GM18498 (cell line): ENCODE data around the gene AGTRAP.

Experiments used
- ATAC-seq: cut with Tn5 transposase; IDR thresholded peaks from one replicate; pipeline ENCODE4 v1.9.1; 2021; ENCODE audit warnings: mild to moderate bottlenecking, moderate library complexity; ENCODE audit not compliant: unreplicated experiment

Gene AGTRAP

GRCh38 chr1:11731691-11732283, 4.1 kb upstream of the AGTRAP start:
- ATAC-seq = no peak

DNA sequence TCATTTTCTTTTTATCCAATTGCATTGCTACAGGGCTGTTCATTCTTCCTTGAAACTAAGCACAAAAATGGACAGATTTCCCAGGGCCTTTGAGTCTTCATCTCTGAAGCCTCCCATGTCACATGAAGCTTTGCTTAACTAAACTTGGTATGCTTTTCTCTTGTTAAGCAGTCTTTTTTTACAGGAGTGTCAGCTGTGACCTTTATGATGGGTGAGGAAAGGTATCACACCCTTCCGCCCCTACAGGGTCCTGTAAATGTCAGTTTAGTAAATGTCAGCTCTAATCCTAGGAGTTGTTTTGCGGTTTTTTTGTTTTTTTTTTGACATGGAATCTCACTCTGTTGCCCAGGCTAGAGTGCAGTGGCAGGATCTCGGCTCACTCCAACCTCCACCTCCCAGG, 2.6 kb upstream of the AGTRAP start:
- ATAC-seq = no peak

DNA sequence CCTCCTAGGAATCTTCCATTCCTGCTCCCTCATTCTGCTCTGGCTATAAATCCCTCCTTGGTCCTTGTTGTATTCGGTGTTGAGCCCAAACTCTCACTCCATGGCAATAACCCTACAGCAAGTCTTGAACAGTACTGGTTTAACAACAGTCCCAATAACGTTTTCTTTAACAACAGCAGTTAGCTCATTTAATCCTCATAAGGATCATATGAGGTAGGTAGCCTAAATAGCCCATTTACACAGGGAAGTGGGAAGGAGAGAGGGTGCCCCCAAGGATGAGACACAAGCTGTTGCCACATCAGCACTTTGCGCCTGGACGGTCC, 444 bp upstream of the AGTRAP start:
- ATAC-seq = no peak

- peak; percentile 36 for ATAC-seq
Observed at GRCh38 chr1:11736746-11737639, 1.1 kb downstream of the AGTRAP start.

DNA sequence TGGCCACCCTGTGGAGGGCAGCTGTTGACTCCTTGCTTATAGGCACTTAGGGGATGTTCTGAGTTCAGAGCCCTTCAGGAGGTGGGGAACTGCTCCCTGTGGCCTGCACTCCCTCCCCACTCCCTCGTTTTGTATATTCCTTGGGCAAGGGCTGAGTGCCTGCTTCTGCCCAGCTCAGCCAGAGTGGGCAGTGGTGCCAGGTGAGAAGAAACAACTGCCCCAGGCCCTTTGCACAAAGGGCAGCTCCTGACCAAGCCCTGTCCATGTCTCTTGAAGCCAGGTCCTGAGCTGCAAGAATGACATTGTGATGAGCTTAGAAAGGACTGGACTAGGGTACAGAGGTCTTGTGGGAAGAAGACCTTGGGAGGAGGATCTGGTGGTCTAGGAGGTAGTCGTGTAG, 2.2 kb downstream of the AGTRAP start:
- ATAC-seq = no peak

DNA sequence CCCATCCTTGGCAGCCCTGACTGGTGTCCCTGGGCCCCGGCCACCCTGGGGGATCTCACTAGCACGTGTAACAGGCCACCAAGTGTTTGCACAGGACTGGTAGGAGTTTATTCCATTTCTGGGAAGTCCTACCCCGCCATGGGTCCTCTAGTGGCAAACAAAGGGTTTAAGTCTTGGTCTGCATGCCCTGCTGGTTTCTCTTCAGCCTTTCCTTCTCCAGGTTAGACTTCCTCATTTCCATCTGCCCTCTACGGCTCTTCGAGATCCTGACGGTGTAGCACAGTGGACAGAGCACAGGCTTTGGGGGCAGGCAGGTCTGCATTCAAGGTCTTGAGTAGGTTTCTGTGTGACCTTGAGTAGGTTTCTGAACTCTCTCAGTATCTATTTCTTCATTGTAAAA, 2.8 kb downstream of the AGTRAP start:
- no peak for ATAC-seq

DNA sequence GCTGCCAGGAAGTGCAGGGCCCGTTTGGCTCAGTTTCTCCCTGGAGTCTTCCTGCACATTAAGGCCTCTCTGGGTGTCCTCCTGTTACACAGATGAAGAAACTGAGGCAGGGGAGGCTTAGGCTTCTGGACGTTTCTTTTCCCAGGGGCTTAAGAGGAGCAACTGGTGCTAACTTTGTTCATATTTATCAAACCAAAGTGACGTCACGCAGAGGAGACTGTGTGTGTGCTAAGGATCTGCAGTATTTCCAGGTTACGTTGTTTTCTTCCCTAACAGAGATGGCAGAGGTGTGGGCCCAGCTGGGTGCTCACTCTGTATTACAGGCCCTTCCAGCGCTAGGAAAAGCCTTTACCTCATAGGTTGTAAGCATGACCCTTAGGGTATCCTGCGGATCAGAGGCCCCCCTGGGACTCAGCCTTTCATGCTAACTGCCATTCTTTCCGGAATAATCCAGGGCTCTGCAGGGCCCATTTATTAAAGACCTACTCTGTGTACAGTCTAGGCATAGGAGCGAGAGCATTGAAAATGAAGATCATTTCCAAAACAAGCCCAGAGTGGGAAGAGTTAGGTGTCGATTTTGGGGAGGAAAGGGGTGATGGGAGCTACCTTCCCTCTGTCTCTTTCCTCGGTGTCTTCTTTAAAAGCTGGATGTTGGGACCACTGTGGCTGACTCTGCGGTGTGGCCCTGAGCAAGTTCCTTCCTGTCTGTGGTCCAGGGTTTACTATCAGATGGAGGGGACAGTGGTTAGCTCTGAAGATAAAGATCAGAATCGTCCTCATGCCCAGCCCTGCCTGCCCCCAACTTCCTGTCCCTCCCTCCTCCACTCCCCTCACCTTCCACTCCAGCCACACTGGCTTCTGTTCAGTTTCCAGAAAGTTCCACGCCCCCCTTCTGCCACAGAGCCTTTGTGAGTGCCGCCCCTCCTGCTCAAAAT, 4.6 kb downstream of the AGTRAP start:
- no peak for ATAC-seq

DNA sequence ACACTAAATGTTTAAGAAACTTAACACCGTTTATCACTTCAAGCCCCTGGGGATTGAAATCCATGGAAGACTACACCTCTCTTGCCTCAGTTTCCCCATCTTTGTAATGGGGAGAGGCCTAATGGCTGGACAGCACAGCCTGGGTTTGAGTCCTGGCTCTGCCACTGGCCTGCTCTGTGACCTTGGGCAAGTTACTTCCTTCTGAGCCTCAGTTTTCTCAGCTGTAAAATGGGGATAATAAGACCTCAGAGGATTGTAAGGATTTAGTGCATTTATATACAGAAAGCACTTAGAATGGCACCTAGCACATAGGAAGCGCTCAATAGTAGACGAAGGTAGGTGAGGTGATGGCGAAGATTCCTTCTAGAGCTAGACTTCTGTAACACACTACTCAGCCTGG, 5.5 kb downstream of the AGTRAP start:
- ATAC-seq = no peak

DNA sequence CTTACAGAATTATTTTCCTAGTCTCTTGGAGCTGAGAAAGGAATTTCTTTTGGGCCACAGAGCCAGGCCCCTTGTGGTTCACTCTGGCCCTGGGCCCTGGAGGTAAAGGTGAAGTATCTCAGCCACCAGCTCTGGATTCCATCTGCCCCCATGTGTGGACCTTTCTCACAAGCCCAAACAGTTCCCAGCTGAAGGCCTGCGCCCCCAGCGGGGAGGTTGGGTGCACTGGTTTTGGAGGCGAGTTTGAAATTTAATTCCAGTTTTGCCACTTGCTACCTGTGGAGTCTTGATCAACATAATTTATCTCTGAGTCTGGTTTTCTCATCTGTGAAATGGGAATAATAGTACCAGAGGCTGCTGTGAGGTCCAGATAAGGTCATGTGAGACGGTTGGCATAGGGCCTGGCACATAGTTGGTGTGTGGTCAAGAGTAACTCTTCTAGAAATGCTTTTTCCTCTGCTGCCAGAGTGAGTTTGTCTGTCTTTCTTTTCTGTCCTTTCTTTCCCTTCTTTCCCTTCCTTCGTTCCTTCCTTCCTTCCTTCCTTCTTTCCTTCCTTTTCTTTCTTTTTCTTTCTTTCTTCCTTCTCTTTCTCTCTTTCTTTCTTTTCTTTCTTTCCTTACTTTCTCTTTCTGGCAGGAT, 6.1 kb downstream of the AGTRAP start:
- no peak for ATAC-seq

GRCh38 chr1:11744287-11744686, 8.4 kb downstream of the AGTRAP start:
- ATAC-seq = no peak

- ATAC-seq = no peak
Observed at GRCh38 chr1:11746092-11746491, 10.2 kb downstream of the AGTRAP start.

GRCh38 chr1:11746795-11747487, 11.0 kb downstream of the AGTRAP start:
- ATAC-seq = no peak

GRCh38 chr1:11748294-11749202, 12.6 kb downstream of the AGTRAP start:
- ATAC-seq = no peak

DNA sequence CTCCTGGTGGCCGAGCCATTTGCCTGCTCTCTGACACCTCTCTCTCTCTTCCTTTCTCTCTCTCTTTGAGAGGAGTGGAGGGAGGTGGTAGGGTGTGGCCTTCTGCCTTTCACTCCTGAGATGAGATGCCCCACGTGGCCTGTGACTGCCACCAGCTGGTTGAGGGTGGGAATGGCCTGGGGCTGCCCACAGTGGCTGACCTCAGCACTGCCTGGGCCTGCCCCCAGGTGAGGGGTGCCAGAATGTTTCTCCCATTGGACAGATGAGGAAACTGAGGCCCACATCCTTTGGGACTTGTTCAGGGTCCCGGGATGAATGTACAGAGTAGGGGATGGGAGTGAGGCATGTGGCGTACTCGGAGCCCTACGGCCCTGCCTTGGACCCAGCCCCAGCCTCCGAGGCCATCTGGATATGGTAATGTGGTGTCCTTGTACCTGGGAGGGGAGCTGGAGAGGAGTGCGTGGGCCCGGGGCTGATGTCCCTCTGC, 13.3 kb downstream of the AGTRAP start:
- ATAC-seq = no peak

GRCh38 chr1:11749996-11750395, 14.1 kb downstream of the AGTRAP start:
- no peak for ATAC-seq

GRCh38 chr1:11751087-11751486, 15.2 kb downstream of the AGTRAP start:
- no peak for ATAC-seq

DNA sequence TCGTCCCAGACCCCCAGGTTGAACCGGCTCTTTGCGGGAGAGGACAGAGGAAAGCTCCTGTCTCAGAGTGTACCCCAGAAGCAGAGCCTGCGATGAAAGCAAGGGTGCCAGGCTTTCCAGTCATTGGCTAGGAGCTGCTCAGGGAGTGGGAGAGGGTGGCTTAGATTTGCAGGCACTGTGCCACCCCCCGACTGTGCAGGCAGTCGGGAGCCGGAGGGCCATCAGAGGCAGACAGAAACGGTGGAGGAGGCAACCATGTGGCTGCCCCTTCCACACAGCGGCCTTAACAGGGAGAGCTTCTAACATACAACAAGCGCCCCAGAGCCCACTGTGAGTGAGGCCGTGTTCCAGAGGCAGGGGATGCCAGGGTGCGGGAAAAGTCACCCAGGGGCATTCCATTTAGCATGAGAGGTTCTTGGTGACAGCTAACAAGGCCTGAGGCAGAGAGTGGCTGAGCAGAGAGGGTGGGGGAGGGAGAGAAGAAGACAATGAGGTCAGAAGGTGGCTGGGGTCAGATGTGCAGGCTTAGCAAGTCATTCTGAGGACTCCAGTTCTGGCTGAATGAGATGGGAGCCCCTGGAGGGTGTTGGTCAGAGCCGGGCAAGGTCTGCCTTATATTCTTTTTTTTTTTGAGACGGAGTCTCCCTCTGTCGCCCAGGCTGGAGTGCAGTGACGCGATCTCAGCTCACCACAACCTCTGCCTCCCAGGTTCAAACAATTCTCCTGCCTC, 16.6 kb downstream of the AGTRAP start:
- no peak for ATAC-seq

- no peak for ATAC-seq
Observed at GRCh38 chr1:11753555-11754208, 17.7 kb downstream of the AGTRAP start.
